ENCODE results near the gene GSDMA.
A peak's percentile ranks its signal among the peaks of the same experiment; 100 is the strongest.

The GSDMA gene

DNA sequence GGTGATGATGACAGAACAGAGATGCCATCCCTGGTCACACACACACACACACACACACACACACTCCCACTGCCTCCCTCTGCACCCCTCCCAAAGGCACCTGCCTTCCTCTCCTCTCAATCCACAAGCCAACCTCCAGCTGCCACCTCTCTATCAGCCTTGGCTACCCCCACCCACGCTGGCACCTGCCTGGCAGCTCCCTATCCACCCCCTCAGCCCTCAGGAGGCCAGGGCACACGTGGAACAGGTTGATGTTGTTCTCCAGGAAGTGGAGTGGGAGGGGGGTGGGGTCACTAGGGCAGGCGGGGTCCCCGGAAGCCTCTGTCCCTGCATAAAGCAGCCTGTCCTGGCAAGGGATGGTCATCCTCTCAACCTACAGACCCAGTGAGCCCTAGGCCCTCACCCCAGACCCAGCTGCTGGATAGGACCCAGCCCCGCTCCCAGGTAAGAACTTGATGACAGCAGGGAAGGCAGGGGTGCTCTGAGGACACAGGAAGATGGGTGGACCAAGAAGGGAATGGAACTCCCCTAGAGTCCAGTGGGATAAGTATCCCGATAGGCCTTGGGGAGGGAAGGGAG lies at the start of gene GSDMA:
GSDMA (plus strand) TSS at position 363 of the 579 bp plus-strand sequence. CDS start 2,684 bp downstream, outside the sequence.
- Histone ChIP-seq H3K36me3 (replicated peaks; ENCODE audit: low read depth, low read length) (no peaks in the 10 kb centered on the region), H3K4me2 (ENCODE audit: low read length) (no peak within 1 kb of the TSS), H3K79me2 (ENCODE audit: low read length) (no peaks in the 10 kb centered on the region), H3K9me3 (ENCODE audit: insufficient read depth, low read length) (no peaks in the 10 kb centered on the region), H3K27ac (ENCODE audit: low read length) (no peak within 1 kb of the TSS), H3K9ac (ENCODE audit: low read length) (no peak within 1 kb of the TSS), H3K27me3 (ENCODE audit: low read depth, low read length) (0 out of 2 replicates have a peak, but pooled peaks cover 9% of the 10 kb centered on the region), H3K4me1 (ENCODE audit: low read length) (peaks cover 8% of the 10 kb centered on the region; the same call in 1 of the 2 replicates), H2AFZ (ENCODE audit: low read depth, low read length) (no peak within 1 kb of the TSS), H3K4me3 (ENCODE audit: low read length) (no peak within 1 kb of the TSS), H4K20me1 (ENCODE audit: insufficient read depth, low read length) (no peaks in the 10 kb centered on the region)
- TF ChIP-seq, protein P1, sequence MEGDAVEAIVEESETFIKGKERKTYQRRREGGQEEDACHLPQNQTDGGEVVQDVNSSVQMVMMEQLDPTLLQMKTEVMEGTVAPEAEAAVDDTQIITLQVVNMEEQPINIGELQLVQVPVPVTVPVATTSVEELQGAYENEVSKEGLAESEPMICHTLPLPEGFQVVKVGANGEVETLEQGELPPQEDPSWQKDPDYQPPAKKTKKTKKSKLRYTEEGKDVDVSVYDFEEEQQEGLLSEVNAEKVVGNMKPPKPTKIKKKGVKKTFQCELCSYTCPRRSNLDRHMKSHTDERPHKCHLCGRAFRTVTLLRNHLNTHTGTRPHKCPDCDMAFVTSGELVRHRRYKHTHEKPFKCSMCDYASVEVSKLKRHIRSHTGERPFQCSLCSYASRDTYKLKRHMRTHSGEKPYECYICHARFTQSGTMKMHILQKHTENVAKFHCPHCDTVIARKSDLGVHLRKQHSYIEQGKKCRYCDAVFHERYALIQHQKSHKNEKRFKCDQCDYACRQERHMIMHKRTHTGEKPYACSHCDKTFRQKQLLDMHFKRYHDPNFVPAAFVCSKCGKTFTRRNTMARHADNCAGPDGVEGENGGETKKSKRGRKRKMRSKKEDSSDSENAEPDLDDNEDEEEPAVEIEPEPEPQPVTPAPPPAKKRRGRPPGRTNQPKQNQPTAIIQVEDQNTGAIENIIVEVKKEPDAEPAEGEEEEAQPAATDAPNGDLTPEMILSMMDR (IDR thresholded peaks at IDR 0.05; ENCODE audit: low read depth, low read length): no peak
- no peak for TF ChIP-seq EZH2phosphoT487 (IDR thresholded peaks at IDR 0.05; ENCODE audit: low read depth)

- Histone ChIP-seq H3K4me2 (ENCODE audit: low read length) (no peak overlapping the region), H3K36me3 (replicated peaks; ENCODE audit: low read depth, low read length) (peaks cover 26% of the 10 kb centered on the region), H3K27ac (ENCODE audit: low read length) (no peak overlapping the region)
Measured at GRCh38 chr17:39913989-39914388, 48.8 kb upstream of the GSDMA start.

GRCh38 chr17:39915559-39915958 lies 47.2 kb upstream of the GSDMA start:
- Histone ChIP-seq H3K4me2 (ENCODE audit: low read length) (peak overlapping the region; percentile 51), H3K27me3 (ENCODE audit: low read depth, low read length) (no peaks in the 10 kb centered on the region), H3K4me3 (ENCODE audit: low read length) (no peak overlapping the region), H3K27ac (ENCODE audit: low read length) (peak overlapping the region; percentile 51), H3K4me1 (ENCODE audit: low read length) (peaks cover 29% of the 10 kb centered on the region), H3K36me3 (replicated peaks; ENCODE audit: low read depth, low read length) (peaks cover 27% of the 10 kb centered on the region), H3K79me2 (ENCODE audit: low read length) (no peaks in the 10 kb centered on the region), H3K9ac (ENCODE audit: low read length) (peak overlapping the region; percentile 26; the same call in 1 of the 2 replicates), H2AFZ (ENCODE audit: low read depth, low read length) (no peak overlapping the region), H4K20me1 (ENCODE audit: insufficient read depth, low read length) (no peaks in the 10 kb centered on the region), H3K9me3 (ENCODE audit: insufficient read depth, low read length) (no peaks in the 10 kb centered on the region)
- TF ChIP-seq, protein P1 (IDR thresholded peaks at IDR 0.05; ENCODE audit: low read depth, low read length): no peak
- TF ChIP-seq EZH2phosphoT487 (IDR thresholded peaks at IDR 0.05; ENCODE audit: low read depth): no peak

More at GRCh38 chr17:39913989-39914388, 48.8 kb upstream of the GSDMA start:
- Histone ChIP-seq H3K9me3 (ENCODE audit: insufficient read depth, low read length) (no peaks in the 10 kb centered on the region), H3K9ac (ENCODE audit: low read length) (no peak overlapping the region), H3K27me3 (ENCODE audit: low read depth, low read length) (no peaks in the 10 kb centered on the region), H3K79me2 (ENCODE audit: low read length) (no peaks in the 10 kb centered on the region), H4K20me1 (ENCODE audit: insufficient read depth, low read length) (no peaks in the 10 kb centered on the region), H3K4me1 (ENCODE audit: low read length) (peaks cover 22% of the 10 kb centered on the region), H2AFZ (ENCODE audit: low read depth, low read length) (no peak overlapping the region), H3K4me3 (ENCODE audit: low read length) (no peak overlapping the region)
- TF ChIP-seq EZH2phosphoT487 (IDR thresholded peaks at IDR 0.05; ENCODE audit: low read depth): no peak

GRCh38 chr17:39916918-39917317 lies 45.9 kb upstream of the GSDMA start:
- H3K79me2 ChIP-seq (ENCODE audit: low read length): no peaks in the 10 kb centered on the region
- no peaks in the 10 kb centered on the region for H4K20me1 ChIP-seq (ENCODE audit: insufficient read depth, low read length)
- TF ChIP-seq, protein P1 (IDR thresholded peaks at IDR 0.05; ENCODE audit: low read depth, low read length): peak; percentile 19
- no peak for TF ChIP-seq EZH2phosphoT487 (IDR thresholded peaks at IDR 0.05; ENCODE audit: low read depth)
- peaks cover 25% of the 10 kb centered on the region for H3K36me3 ChIP-seq (replicated peaks; ENCODE audit: low read depth, low read length)
- no peaks in the 10 kb centered on the region for H3K9me3 ChIP-seq (ENCODE audit: insufficient read depth, low read length)
- H3K4me2 ChIP-seq (ENCODE audit: low read length): peak overlapping the region; percentile 54
- H3K27me3 ChIP-seq (ENCODE audit: low read depth, low read length): no peaks in the 10 kb centered on the region
- no peak overlapping the region for H2AFZ ChIP-seq (ENCODE audit: low read depth, low read length)
- no peak overlapping the region for H3K9ac ChIP-seq (ENCODE audit: low read length)
- H3K4me3 ChIP-seq (ENCODE audit: low read length): 0 out of 2 replicates have a peak overlapping the region, but pooled peaks have one; percentile 11
- H3K4me1 ChIP-seq (ENCODE audit: low read length): peaks cover 42% of the 10 kb centered on the region
- no peak overlapping the region for H3K27ac ChIP-seq (ENCODE audit: low read length)
